Measurements from ENCODE around the gene DTNB. TPM values are rescaled to one million over a fixed set of nuclear protein-coding genes. Genes with fewer than 3 reads are reported as not detected.

Gene DTNB
- total and polyA plus RNA-seq, 2 of the 4 experiments (the other 2 are of a cell fraction) = 3.8 to 5.3 TPM

- CTCF ChIA-PET = no interaction called here
- Histone ChIP-seq H3K9ac (ENCODE audit: low read depth, low read length) (no peak overlapping the region), H3K4me1 (ENCODE audit: control insufficient read depth, insufficient read depth, low read length) (no peaks in the 10 kb centered on the region), H2BK20ac (ENCODE audit: low read depth, low read length) (no peak overlapping the region), H3K4me3 (ENCODE audit: insufficient read depth, low read depth, low read length) (no peak overlapping the region), H3K14ac (replicated peaks; ENCODE audit: low read depth, low read length) (no peak overlapping the region), H2BK120ac (ENCODE audit: low read depth, low read length) (no peak overlapping the region), H4K5ac (ENCODE audit: low read depth, low read length) (no peak overlapping the region), H4K91ac (ENCODE audit: insufficient read depth, low read depth, low read length) (no peak overlapping the region), H3K56ac (ENCODE audit: extremely low read depth, insufficient read depth, low read length) (no peak overlapping the region), H2AFZ (replicated peaks; ENCODE audit: low read length, poor library complexity) (no peak overlapping the region), H2BK5ac (ENCODE audit: low read depth, low read length, poor library complexity, severe bottlenecking) (no peak overlapping the region), H3K27me3 (ENCODE audit: control insufficient read depth, insufficient read depth, low read length) (no peaks in the 10 kb centered on the region), H3K18ac (ENCODE audit: low read depth, low read length) (no peak overlapping the region), H2BK15ac (ENCODE audit: low read depth, low read length) (no peak overlapping the region), H3K4me2 (ENCODE audit: low read depth, low read length) (peak overlapping the region; percentile 72), H3K36me3 (ENCODE audit: control insufficient read depth, insufficient read depth, low read length) (no peaks in the 10 kb centered on the region), H4K8ac (ENCODE audit: low read depth in 2 of 2, low read length in 2 of 2) (no peak overlapping the region), H3K9me3 (ENCODE audit: control insufficient read depth, insufficient read depth, low read length) (no peaks in the 10 kb centered on the region), H3K79me1 (ENCODE audit: low read depth in 1 of 2, low read length in 2 of 2) (no peaks in the 10 kb centered on the region), H3K23ac (ENCODE audit: low read depth, low read length) (no peak overlapping the region), H2AK5ac (ENCODE audit: low read depth, low read length) (no peak overlapping the region), H3K27ac (ENCODE audit: insufficient read depth, low read length) (no peak overlapping the region), H2AK9ac (replicated peaks; ENCODE audit: low read depth, low read length, poor library complexity) (no peak overlapping the region), H3K9me1 (ENCODE audit: insufficient read depth, low read length) (no peaks in the 10 kb centered on the region), H4K20me1 (ENCODE audit: insufficient read depth, low read length) (no peaks in the 10 kb centered on the region), H3K4ac (ENCODE audit: low read depth, low read length) (no peak overlapping the region)
- DNase-seq (peak; percentile 76), ATAC-seq (ENCODE audit: low read depth) (peak; percentile 98)
- dilution Hi-C loops (cut with HindIII; ENCODE audit: low sequenced_read_pairs, unreplicated experiment) = no loop called here
- in situ Hi-C loops (cut with MboI; ENCODE audit: low sequenced_read_pairs) = no loop called here
- intact Hi-C loops (cut with micrococcal nuclease) = loop anchor here (1.0 kb wide), 1 partner anchor 136 kb away; no protein-coding TSS in a partner anchor
- no CpG with 5 or more reads among the region's 4 CpGs for WGBS, 2 experiments (ENCODE audit: extremely low coverage in 2 of 2, insufficient read length in 1 of 2)
- TF ChIP-seq CEBPB (IDR thresholded peaks at IDR 0.05; ENCODE audit: low read depth, low read length) = peak; percentile 50; the same call in 1 of the 2 replicates
- no peak for TF ChIP-seq CTCF (conservative IDR thresholded peaks at IDR 0.05; ENCODE audit: low read depth, low read length)
- TF ChIP-seq FOS (IDR thresholded peaks at IDR 0.05; ENCODE audit: low read depth, low read length) = 0 out of 2 replicates have a peak, but pooled peaks have one; percentile 10
- POLR2A ChIA-PET (ENCODE audit: unreplicated experiment) = no interaction called here
- BruUV-seq (replicated peaks) = no TSS peak
These were observed 145.2 kb downstream of the DTNB start for GRCh38 chr2:25528173-25528572.
